C1 segment of cervical spinal cord (tissue), 14 donors: ENCODE data around the gene PRKCE.

Source experiments
- DNase-seq, 14 donors: peaks; one replicate each; lab custom pipeline; 2025; lab: John Stamatoyannopoulos, UW

Gene PRKCE

DNA sequence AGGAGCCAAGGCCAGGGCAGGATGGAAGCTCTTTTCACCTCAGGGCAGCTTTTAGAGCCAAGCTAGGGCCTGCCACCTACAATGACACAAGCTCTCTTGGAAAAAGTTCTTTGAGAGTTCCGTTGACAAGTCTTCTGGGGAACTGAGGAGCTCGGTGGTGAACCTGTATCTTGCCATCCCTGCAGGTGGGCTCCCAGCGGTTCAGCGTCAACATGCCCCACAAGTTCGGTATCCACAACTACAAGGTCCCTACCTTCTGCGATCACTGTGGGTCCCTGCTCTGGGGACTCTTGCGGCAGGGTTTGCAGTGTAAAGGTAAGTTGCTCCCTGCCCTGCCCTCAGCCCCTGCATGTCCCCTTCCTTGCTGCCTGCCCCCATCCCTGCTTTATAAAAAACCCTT is 332.9 kb downstream of the PRKCE start:
- no peak for DNase-seq

GRCh38 chr2:45984896-45985473 is 333.5 kb downstream of the PRKCE start:
- DNase-seq: no peak

- peak in 5 of 14 donors; percentile 11 to 39 (median 23) for DNase-seq
Observed at GRCh38 chr2:45986509-45986908, 335.0 kb downstream of the PRKCE start.

GRCh38 chr2:45987856-45988255 is 336.4 kb downstream of the PRKCE start:
- peak in 1 of 14 donors; percentile 42 for DNase-seq

- DNase-seq: no peak
Observed at GRCh38 chr2:45988879-45989278, 337.4 kb downstream of the PRKCE start.

DNA sequence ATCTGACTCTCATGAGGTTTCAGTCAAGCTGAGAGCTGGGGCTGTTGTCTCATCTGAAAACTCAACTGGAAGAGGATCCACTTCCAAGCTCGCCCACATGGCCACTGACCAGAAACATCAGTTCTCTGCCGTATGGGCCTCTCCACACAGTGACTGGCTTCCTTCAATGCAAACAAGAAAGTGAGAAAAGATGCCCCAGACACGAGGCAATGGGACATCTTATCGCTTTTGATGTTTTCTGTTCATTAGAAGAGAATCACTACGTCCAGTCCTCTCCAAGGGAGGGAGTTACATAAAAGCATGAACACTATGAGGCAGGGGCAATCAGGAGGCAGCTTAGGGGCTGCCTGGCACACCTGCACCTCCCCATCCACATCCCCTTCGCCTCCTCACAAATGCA is 338.7 kb downstream of the PRKCE start:
- no peak for DNase-seq

DNA sequence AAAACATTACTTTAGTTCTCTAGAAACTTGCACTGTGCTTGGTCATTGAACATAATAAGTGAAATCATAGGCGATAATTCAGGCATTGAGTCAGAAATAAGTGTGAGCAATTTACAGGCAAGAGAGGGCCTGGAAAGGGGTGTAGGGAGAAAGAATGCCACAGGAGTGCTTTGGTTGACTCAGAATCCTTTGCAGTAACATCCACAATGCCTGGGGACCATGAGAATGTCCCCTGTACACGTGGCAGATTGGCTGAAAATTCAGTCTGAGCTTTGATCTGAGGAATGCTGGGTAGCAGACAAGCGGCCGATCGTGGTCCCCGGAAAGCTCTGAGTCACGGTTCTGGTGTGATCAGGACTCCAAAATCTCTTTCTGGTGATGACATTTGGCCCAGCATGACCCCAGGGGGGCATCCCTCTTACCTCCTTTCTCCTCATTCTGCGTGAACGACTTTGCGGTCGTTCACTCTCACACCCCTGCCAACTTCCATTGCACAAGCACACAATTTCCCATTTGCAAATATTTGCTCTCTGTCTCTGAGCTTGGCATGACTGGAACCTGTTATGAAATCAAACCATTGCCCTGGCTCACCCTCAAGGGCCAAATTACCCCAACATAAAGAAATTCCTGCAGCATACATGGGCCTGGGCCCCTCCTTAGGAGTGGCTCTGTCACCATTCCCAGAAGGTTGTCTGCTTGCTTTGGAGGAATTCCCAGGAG is 340.7 kb downstream of the PRKCE start:
- peak in 1 of 14 donors; percentile 27 for DNase-seq

- DNase-seq: no peak
Observed at GRCh38 chr2:45992741-45993475, 341.4 kb downstream of the PRKCE start.

DNA sequence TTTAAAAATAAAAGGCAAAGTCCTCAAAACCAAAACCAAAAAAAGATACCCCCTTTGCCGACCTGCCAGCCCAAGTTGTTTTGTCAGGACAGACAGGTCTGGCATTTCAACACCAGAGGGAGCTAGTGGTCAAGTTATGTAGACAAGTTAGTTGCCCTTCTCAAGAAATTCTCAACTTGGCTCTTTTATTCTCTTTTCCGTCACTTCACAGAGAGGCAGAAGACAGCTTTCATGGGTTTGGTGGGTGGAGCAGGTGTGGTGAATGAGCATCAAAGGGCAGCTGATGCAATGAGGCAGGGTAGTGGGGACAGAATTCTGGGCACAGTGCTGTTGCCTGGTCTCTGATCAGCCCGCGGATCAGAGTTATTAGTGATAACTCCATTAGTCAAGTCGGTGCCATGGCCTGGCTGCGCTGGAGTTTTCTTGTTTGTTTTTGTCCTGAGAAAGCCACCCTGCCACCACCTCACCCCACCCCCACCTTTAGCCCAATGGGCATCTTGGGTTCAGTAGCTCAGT is 342.1 kb downstream of the PRKCE start:
- DNase-seq: peak in 7 of 14 donors; percentile 7 to 44 (median 17)

- DNase-seq: no peak
Observed at GRCh38 chr2:45994060-45994459, 342.6 kb downstream of the PRKCE start.

DNA sequence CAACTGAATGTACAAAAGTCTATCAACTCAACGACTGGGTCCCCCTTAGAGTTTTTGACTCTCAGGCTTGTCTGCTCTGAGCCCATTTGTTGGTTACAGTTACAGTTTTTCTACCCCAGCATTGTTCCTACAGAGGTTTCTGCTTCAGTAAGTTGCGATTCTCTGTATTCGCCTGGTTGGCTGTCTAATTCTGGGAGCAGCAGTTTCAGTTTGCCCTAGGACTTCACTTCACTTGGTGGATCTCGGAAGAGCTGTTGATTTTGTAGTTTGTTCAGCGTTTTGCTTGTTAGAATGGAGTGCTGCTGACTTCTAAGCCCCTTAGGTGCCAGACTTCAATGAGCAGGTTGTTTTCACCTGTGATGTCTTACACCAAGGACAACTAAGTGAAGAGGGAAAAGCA is 349.2 kb downstream of the PRKCE start:
- DNase-seq: no peak

DNA sequence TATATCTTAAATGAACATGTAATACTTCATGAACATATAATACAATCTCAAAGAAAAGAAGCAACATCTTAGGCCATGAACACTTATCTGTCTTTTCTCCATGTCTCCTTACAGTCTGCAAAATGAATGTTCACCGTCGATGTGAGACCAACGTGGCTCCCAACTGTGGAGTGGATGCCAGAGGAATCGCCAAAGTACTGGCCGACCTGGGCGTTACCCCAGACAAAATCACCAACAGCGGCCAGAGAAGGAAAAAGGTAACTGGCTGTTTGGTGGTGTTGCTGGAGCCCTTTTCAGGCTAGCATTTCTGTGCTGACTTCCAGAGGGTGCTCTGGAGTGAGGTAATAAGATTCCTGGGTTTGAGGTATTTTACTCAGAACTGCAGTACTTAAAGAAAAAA is 349.8 kb downstream of the PRKCE start:
- DNase-seq: no peak

DNA sequence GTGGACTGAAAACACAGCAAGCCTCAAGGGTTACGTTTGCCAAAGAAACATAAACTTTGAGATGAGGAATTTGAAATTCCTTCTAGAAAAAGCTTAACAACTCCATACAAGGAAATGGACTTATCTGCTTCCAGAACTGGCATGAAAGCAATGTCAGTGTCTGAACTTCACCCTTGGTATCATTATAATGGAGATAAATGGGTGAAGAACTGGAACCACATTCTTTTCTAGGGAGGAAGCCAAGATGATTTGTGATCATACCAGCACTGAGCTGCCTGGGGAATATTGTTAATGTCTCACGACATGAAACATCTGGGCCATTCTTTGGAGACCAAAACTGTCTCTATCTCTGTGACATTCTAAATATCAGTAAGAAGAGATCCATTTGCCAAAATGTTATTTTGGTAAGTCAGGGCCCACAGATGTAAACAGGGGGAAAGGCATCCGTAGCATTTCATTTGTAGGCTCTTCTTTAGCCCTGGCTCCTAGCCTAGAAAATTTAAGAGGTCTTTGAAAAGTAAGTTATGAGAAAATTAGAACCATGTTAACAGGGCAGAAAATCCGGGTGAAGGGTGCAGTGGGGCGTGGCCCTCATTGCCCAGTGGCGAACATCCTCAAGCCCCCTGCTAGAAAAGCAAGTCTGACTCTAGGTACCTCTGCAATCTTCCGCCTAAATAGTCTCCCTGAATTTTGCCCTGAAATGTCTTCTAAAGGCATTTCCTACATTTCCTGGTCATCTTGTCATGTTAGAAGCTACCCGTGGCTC is 350.4 kb downstream of the PRKCE start:
- DNase-seq: no peak

DNA sequence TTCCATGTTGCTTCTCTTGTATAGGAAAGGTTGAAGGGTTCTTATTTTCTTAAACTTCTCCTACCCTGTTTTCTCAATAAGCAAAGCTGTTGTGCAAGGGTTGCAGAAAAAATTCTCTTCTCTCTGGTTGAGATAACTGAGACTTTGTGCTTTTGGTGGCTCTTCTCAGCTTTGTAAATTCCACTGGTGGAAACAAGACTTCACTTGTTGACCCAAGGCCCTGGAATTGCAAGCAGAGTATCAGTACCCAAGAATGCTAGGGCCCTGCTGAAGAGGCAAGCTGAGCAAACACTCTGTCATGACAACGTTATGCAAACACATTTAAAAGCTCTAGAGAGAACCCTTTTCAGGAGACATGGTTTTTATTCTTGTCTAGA is 351.0 kb downstream of the PRKCE start:
- DNase-seq: no peak

GRCh38 chr2:46002947-46003346 is 351.5 kb downstream of the PRKCE start:
- no peak for DNase-seq

- no peak for DNase-seq
Observed at GRCh38 chr2:46003903-46004473, 352.5 kb downstream of the PRKCE start.

DNA sequence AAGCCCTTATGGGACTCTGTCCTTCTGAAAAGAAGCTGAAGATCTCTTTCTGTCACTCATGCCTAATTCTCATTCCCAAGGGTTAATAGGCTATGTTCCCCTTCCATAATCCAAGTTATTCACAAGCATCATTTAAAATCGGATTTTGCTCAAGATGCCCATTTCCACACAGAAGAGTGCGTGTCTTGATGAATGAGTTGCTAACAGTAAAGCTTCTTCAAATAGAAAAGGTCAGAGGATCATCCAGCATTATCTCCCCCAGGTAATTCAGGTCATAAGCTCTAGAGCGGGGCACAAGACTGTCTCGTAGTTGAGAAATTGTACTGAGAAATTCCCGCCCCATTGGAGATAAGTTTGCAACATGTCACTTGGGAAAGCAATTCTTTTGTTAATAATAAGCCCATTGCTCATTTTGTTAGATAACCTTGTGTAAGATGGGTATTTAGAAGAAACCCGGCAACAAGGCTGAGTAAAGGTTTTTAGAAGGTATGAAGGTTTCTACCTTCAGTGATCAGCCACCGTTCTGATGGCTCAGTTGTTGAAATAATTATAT is 355.1 kb downstream of the PRKCE start:
- DNase-seq: no peak

GRCh38 chr2:46007412-46007811 is 355.9 kb downstream of the PRKCE start:
- DNase-seq: no peak

DNA sequence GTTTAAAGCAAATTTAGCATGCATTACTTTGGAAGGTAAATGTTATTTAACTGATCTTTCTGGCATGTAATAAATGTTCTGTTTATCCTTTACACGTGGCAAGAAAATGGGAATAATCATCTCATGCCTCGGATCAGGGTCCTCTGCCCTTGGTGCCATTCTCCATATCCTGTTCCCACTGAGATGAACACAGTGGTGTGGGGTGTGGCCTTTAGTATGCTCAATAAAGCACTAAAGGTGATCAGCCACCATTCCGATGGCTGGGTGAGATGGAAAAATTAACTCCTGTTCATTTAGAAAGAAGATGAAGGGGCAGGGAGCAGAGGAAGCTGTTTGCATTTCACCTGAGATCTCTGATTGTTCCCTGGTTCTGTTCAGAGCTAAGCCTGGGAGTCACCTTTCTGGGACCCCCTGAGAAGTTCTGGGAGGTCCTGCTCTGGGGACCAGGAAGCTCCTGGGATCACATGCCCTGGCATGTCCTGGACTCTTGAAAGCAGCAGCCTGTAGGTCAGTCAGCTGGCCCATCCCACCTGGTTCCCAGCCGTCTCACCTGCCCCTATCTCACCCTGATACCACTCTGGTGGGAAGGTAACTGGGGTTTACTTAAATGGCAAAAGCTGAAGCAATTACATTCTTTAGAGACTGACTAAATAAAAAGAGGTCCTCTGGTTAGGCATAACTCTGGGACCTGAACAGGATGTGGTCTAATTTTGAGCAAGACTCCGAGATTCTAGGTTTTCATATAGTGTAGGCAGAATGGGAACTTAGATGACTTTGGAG is 356.8 kb downstream of the PRKCE start:
- DNase-seq: no peak

DNA sequence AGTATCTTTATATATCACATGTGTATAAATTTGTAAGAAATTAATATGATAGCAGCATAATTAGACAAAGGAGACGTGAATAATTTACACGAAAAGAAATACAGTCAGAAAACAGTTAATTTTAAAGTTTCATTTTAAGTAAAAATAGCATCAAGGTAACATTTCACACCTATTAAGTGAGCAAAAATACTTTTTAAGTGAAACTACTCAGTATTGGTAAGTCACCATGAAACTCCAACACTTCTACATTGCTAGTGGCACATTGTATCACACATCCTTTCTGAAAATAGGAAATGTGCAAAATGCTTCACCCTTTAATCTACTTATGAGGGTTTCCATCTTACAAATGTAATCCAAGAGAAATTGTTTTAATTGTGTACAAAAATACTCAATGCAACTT is 357.8 kb downstream of the PRKCE start:
- no peak for DNase-seq
